Adrenal gland (tissue), 12 donors: Measurements from ENCODE around the gene UROC1. TPM values are rescaled to one million over a fixed set of nuclear protein-coding genes. Genes with fewer than 3 reads are reported as not detected.

Experiments used
- DNase-seq, 7 donors: peaks; one replicate each; pipeline ENCODE4 v3.0.0-alpha.2; 2019 to 2020
- H3K27ac ChIP-seq, 5 donors: fragments of 200-600 bp; sonication (generic) in 4 of 5; 1 replicate in 3 of 5; 2 replicates in 2 of 5; pipeline versions ENCODE4 v1.5.1 to v1.8.0; 2016 to 2020; ENCODE audit warnings: mild to moderate bottlenecking in 1 of 5
- H3K27me3 ChIP-seq: fragments of 200-600 bp; 2 replicates; pipeline ENCODE4 v1.8.0; 2021
- H3K36me3 ChIP-seq, 2 donors: fragments of 200-600 bp; replicated peaks in 1 of 2; 1 replicate in 1 of 2; 2 replicates in 1 of 2; pipeline versions ENCODE4 v1.5.1 to v1.8.0; 2018 to 2022
- H3K4me1 ChIP-seq, 2 donors: fragments of 200-600 bp; replicated peaks in 1 of 2; 1 replicate in 1 of 2; 2 replicates in 1 of 2; pipeline versions ENCODE4 v1.5.1 to v1.8.0; 2018 to 2021
- H3K4me3 ChIP-seq, 4 donors: fragments of 200-600 bp; sonication (generic) in 3 of 4; one replicate each; pipeline ENCODE4 v1.5.1; 2016 to 2018
- H3K9me3 ChIP-seq, 3 donors: fragments of 200-600 bp; sonication (generic) in 1 of 3; replicated peaks in 1 of 3; 1 replicate in 2 of 3; 2 replicates in 1 of 3; pipeline versions ENCODE4 v1.5.1 to v1.8.0; 2016 to 2021
- POLR2A ChIP-seq, 2 donors: fragments of 450-650 bp; IDR thresholded peaks; one replicate each; pipeline ENCODE4 v1.6.1; 2017; ENCODE audit warnings: antibody characterized with exemption in 2 of 2, mild to moderate bottlenecking in 2 of 2, moderate library complexity in 1 of 2
- WGBS, 4 donors: extraction: QIAGEN DNeasy Blood & Tissue Kit in 2 of 4; methylation state at CpG; one replicate each; pipeline versions ENCODE4 v1.1.5 to v1.1.7; 2013 to 2017; 5-methylcytosine and 5-hydroxymethylcytosine counted together
- intact Hi-C, 2 donors: fragments of 100-400 bp; cut with DNase I; formaldehyde crosslinking; loops; one replicate each; pipeline versions ENCODE4 v1.14.1 to v1.15.0; 2022 to 2023
- polyA plus RNA-seq, 3 donors: library from polyadenylated mRNA; stranded (reverse); fragments of 200-250 nt in 2 of 3; fragments of 350-450 nt in 1 of 3; fragmentation: Illumina TruSeq in 1 of 3; extraction: RNeasy Lipid Tissue Mini Kit (QIAGEN cat#74804) in 1 of 3; gene quantifications; one replicate each; pipeline ENCODE4 v1.2.3, GENCODE V29; 2013 to 2014
- total RNA-seq, 9 donors: library from RNA; depleted of rRNA in 4 of 9; stranded (reverse); fragments of >200 nt in 4 of 9; fragments of 120-200 nt in 1 of 9; fragmentation: NEBNext Ultra II Directional in 1 of 9; extraction: Animal tissue kit (Norgen Biotek cat#: 25700) in 1 of 9; gene quantifications; one replicate each; pipeline versions ENCODE4 v1.1.0 to v1.2.4, GENCODE V29; 2013 to 2023
- TF ChIP-seq, protein P1 (sequence below), 6 experiments: fragments of 450-650 bp in 4 of 6; fragments of 200-600 bp in 2 of 6; sonication (generic) in 1 of 6; IDR thresholded peaks; 1 replicate in 5 of 6; 2 replicates in 1 of 6; pipeline versions ENCODE4 v1.5.1 to v1.8.0; 2016 to 2021; ENCODE audit warnings: antibody characterized with exemption in 6 of 6, mild to moderate bottlenecking in 2 of 6, moderate library complexity in 1 of 6
- donor health status: healthy with polysubstance abuse.
- donor health status: Bipolar disorder and iron deficiency.
- donor health status: DM: yes; HTN: yes; CAD: no.
- donor health status: DM: no; HTN: no; CAD: no.
- donor health status: DM: no; HTN: no; CAD: no.
- donor health status: DM: yes; HTN: yes; CAD: no.

Gene UROC1
- total and polyA plus RNA-seq, 12 donors, result under 0.01 to 0.22 (median 0.04) TPM; not detected in 8

DNA sequence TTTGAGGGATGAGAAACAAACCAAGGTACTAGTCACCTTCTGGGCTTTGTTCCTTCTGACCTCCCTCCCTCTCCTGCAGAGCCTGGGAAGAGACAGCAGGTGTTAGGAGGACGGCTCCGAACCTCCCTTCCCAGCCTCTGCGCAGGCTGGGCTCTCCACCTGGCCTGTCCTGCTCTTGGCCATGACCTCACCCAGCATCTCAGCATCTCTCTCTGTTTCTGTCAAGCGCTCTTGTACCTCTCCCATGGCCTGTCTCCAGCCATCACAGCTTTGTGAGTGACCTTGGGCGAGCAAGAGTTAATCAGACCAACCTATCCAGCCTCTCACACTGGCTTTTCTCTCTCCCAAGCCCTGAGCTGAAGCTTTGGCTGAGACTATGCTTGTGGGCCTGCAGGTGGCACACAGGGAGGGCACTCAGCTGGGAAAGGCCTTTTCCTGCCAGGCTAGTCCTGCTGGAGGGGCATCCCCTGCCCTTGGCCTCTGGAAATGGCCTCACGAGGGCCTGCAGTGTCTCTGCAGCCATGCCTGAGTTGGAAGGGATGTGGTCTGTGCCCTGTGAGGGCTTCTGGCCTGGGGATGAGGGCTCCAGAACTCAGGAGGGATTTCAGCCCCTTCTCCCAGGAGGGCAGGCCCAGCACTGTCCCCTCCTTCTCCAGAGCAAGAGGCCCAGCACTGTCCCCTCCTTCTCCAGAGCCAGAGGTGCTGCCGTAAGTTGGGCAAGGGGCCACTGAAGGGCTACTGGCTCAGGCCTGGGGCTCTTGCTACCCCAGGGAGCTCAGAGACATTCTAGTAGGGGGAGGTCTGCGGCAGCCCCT lies 8.5 kb upstream of the UROC1 start:
- Histone ChIP-seq H3K27me3 (peaks cover 4% of the 10 kb centered on the region), H3K36me3 (no peaks in the 10 kb centered on the region), H3K9me3 (no peaks in the 10 kb centered on the region), H3K4me3 (no peak overlapping the region), H3K27ac (no peak overlapping the region), H3K4me1 (peaks cover 17 to 25% of the 10 kb centered on the region in 2 donors)
- intact Hi-C loops, result loop anchor here (10.0 kb wide), 3 partner anchors 929 to 1019 kb away; no protein-coding TSS in a partner anchor
- TF ChIP-seq POLR2A (IDR thresholded peaks at IDR 0.05), result no peak
- TF ChIP-seq, protein P1, sequence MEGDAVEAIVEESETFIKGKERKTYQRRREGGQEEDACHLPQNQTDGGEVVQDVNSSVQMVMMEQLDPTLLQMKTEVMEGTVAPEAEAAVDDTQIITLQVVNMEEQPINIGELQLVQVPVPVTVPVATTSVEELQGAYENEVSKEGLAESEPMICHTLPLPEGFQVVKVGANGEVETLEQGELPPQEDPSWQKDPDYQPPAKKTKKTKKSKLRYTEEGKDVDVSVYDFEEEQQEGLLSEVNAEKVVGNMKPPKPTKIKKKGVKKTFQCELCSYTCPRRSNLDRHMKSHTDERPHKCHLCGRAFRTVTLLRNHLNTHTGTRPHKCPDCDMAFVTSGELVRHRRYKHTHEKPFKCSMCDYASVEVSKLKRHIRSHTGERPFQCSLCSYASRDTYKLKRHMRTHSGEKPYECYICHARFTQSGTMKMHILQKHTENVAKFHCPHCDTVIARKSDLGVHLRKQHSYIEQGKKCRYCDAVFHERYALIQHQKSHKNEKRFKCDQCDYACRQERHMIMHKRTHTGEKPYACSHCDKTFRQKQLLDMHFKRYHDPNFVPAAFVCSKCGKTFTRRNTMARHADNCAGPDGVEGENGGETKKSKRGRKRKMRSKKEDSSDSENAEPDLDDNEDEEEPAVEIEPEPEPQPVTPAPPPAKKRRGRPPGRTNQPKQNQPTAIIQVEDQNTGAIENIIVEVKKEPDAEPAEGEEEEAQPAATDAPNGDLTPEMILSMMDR (IDR thresholded peaks at IDR 0.05), result no peak
- 86 to 94% (median 88%) methylated on average over 7 to 8 of the region's 8 CpGs for WGBS, 4 donors
- DNase-seq, result no peak

- intact Hi-C loops, result loop anchor here (10.0 kb wide), 3 partner anchors 930 to 1020 kb away; no protein-coding TSS in a partner anchor
These were observed 7.7 kb upstream of the UROC1 start for GRCh38 chr3:126525091-126525852.

GRCh38 chr3:126524429-126524988 lies 6.9 kb upstream of the UROC1 start:
- H3K27ac ChIP-seq, result peak overlapping the region in 1 of 5 donors; percentile 58
- H3K36me3 ChIP-seq, result no peaks in the 10 kb centered on the region
- intact Hi-C loops, result loop anchor here (5.0 to 10.0 kb wide), 4 partner anchors 930 to 1020 kb away; no protein-coding TSS in a partner anchor
- peak in 1 of 7 donors; percentile 19 for DNase-seq
- WGBS, 4 donors, result 7 to 8% (median 8%) methylated on average over 31 of the region's 31 CpGs; no CpG with 5 or more reads in 1 of the 4 donors
- TF ChIP-seq, protein P1 (IDR thresholded peaks at IDR 0.05), result no peak
- TF ChIP-seq POLR2A (IDR thresholded peaks at IDR 0.05), result no peak
- peak overlapping the region in 1 of 4 donors; percentile 55 for H3K4me3 ChIP-seq
- no peaks in the 10 kb centered on the region for H3K9me3 ChIP-seq
- peaks cover 4% of the 10 kb centered on the region for H3K27me3 ChIP-seq
- peaks cover 17 to 25% of the 10 kb centered on the region in 2 donors for H3K4me1 ChIP-seq

More at GRCh38 chr3:126525091-126525852, 7.7 kb upstream of the UROC1 start:
- H3K9me3 ChIP-seq, result no peaks in the 10 kb centered on the region
- DNase-seq, result no peak
- H3K4me3 ChIP-seq, result no peak overlapping the region
- no peaks in the 10 kb centered on the region for H3K36me3 ChIP-seq
- WGBS, 4 donors, result 75 to 94% (median 84%) methylated on average over 6 to 12 of the region's 12 CpGs
- no peak overlapping the region for H3K27ac ChIP-seq
- H3K4me1 ChIP-seq, result peaks cover 17 to 25% of the 10 kb centered on the region in 2 donors
- no peak for TF ChIP-seq POLR2A (IDR thresholded peaks at IDR 0.05)
- TF ChIP-seq, protein P1 (IDR thresholded peaks at IDR 0.05), result no peak
- H3K27me3 ChIP-seq, result peaks cover 4% of the 10 kb centered on the region
